Fibroblast of lung (primary cell): Measurements from ENCODE around the gene QDPR. TPM values are rescaled to one million over a fixed set of nuclear protein-coding genes. Genes with fewer than 3 reads are reported as not detected.
"Not testable (repeated sequence)": the region's sequence is repeated elsewhere in the genome, so short reads cannot be mapped to it uniquely, and the experiment has no call there.

Experiments
- DNase-seq, 2 donors: peaks; one replicate each; pipeline versions ENCODE4 v3.0.0 to v3.0.0-alpha.2; 2010; ENCODE audit warnings: low read depth in 2 of 2
- H2AFZ ChIP-seq: 2 replicates; pipeline ENCODE4 v1.5.1; 2012; ENCODE audit warnings: low read length, control low read depth, inconsistent platforms
- H3K27ac ChIP-seq: 2 replicates; pipeline ENCODE4 v1.5.1; 2011; ENCODE audit warnings: low read length, control low read depth; ENCODE audit not compliant: insufficient read depth
- H3K27me3 ChIP-seq: 2 replicates; pipeline ENCODE4 v1.5.1; 2011; ENCODE audit warnings: mild to moderate bottlenecking, low read length; ENCODE audit not compliant: control insufficient read depth, insufficient read depth
- H3K36me3 ChIP-seq: 2 replicates; pipeline ENCODE4 v1.5.1; 2011; ENCODE audit warnings: low read length; ENCODE audit not compliant: control insufficient read depth, insufficient read depth
- H3K4me1 ChIP-seq: 2 replicates; pipeline ENCODE4 v1.5.1; 2011; ENCODE audit warnings: low read length; ENCODE audit not compliant: control insufficient read depth, insufficient read depth; ENCODE audit errors: extremely low read depth
- H3K4me2 ChIP-seq: 2 replicates; pipeline ENCODE4 v1.5.1; 2011; ENCODE audit warnings: low read length, control low read depth; ENCODE audit not compliant: insufficient read depth; ENCODE audit errors: extremely low read depth
- H3K4me3 ChIP-seq, 4 experiments: fragments of 200-600 bp in 1 of 4; sonication (generic) in 1 of 4; replicated peaks in 1 of 4; 2 replicates each; pipeline ENCODE4 v1.5.1; 2011 to 2016; ENCODE audit warnings: low read length in 4 of 4, low read depth in 3 of 4, mild to moderate bottlenecking in 3 of 4, control low read depth in 2 of 4, inconsistent platforms in 1 of 4, mixed read lengths in 1 of 4; ENCODE audit not compliant: insufficient read depth in 1 of 4; ENCODE audit errors: control extremely low read depth in 1 of 4
- H3K79me2 ChIP-seq: 2 replicates; pipeline ENCODE4 v1.5.1; 2012; ENCODE audit warnings: mild to moderate bottlenecking, low read length, inconsistent platforms; ENCODE audit not compliant: control insufficient read depth, insufficient read depth
- H3K9ac ChIP-seq: 2 replicates; pipeline ENCODE4 v1.5.1; 2011; ENCODE audit warnings: mild to moderate bottlenecking, low read length, control low read depth; ENCODE audit not compliant: insufficient read depth
- H3K9me3 ChIP-seq: 2 replicates; pipeline ENCODE4 v1.5.1; 2012; ENCODE audit warnings: low read depth, low read length; ENCODE audit not compliant: control insufficient read depth, insufficient read depth
- H4K20me1 ChIP-seq: 2 replicates; pipeline ENCODE4 v1.5.1; 2011; ENCODE audit warnings: low read length; ENCODE audit not compliant: control insufficient read depth, insufficient read depth; ENCODE audit errors: extremely low read depth
- CTCF ChIP-seq, 2 donors: IDR thresholded peaks in 1 of 2; conservative IDR thresholded peaks in 1 of 2; 1 replicate in 1 of 2; 2 replicates in 1 of 2; pipeline ENCODE4 v1.5.1; 2011 to 2012; ENCODE audit warnings: low read length in 2 of 2, control low read depth in 1 of 2, inconsistent platforms in 1 of 2, low read depth in 1 of 2, mild to moderate bottlenecking in 1 of 2
- EZH2 ChIP-seq: IDR thresholded peaks from 2 replicates; pipeline ENCODE4 v1.5.1; 2012; ENCODE audit warnings: low read length, control low read depth, mild to moderate bottlenecking; ENCODE audit errors: missing control alignments
- polyA plus RNA-seq, 2 donors: library from polyadenylated mRNA; depleted of rRNA in 1 of 2; stranded (reverse) in 1 of 2; unstranded in 1 of 2; fragments of >200 nt; gene quantifications; 2 replicates each; pipeline ENCODE4 v1.2.1, GENCODE V29; 2011 to 2012; ENCODE audit warnings: missing spikeins in 1 of 2
- total RNA-seq: library from RNA; depleted of rRNA; stranded (reverse); fragments of >200 nt; gene quantifications from 2 replicates; pipeline ENCODE4 v1.2.1, GENCODE V29; 2014

Gene QDPR
- total and polyA plus RNA-seq, 2 donors (not counting 1 experiment from before 2014, with no cell fraction given), result 27.4 to 41.4 TPM

GRCh38 chr4:17448689-17449088, 63.2 kb downstream of the QDPR start:
- no peaks in the 10 kb centered on the region for H3K36me3 ChIP-seq
- no peaks in the 10 kb centered on the region for H3K9me3 ChIP-seq
- no peaks in the 10 kb centered on the region for H3K79me2 ChIP-seq
- peak; percentile 73 to 77 for DNase-seq
- no peak overlapping the region for H3K9ac ChIP-seq
- H4K20me1 ChIP-seq, result no peaks in the 10 kb centered on the region
- no peaks in the 10 kb centered on the region for H3K27me3 ChIP-seq
- H3K4me2 ChIP-seq, result no peak overlapping the region
- no peak for TF ChIP-seq EZH2
- no peak for TF ChIP-seq CTCF (conservative IDR thresholded peaks at IDR 0.05 in 1 of 2, IDR thresholded peaks at IDR 0.05 in 1 of 2; ENCODE audit: low read depth in 1 of 2, low read length in 2 of 2)
- H2AFZ ChIP-seq, result no peak overlapping the region
- no peak overlapping the region for H3K4me3 ChIP-seq
- no peak overlapping the region for H3K27ac ChIP-seq
- no peaks in the 10 kb centered on the region for H3K4me1 ChIP-seq

- no peaks in the 10 kb centered on the region for H3K27me3 ChIP-seq
- no peaks in the 10 kb centered on the region for H3K36me3 ChIP-seq
- no peak overlapping the region for H3K27ac ChIP-seq
- H3K4me2 ChIP-seq, result no peak overlapping the region
- H3K9ac ChIP-seq, result no peak overlapping the region
- no peaks in the 10 kb centered on the region for H3K4me1 ChIP-seq
- DNase-seq, result peak; percentile 77 to 83
- no peaks in the 10 kb centered on the region for H3K9me3 ChIP-seq
- H3K79me2 ChIP-seq, result no peaks in the 10 kb centered on the region
- no peaks in the 10 kb centered on the region for H4K20me1 ChIP-seq
- no peak overlapping the region for H3K4me3 ChIP-seq
- H2AFZ ChIP-seq, result no peak overlapping the region
- TF ChIP-seq CTCF (conservative IDR thresholded peaks at IDR 0.05 in 1 of 2, IDR thresholded peaks at IDR 0.05 in 1 of 2; ENCODE audit: low read depth in 1 of 2, low read length in 2 of 2) (peak; percentile 80 to 88), EZH2 (no peak)
Measured at GRCh38 chr4:17447675-17448298, 64.1 kb downstream of the QDPR start.

- no peaks in the 10 kb centered on the region for H3K9me3 ChIP-seq
- no peaks in the 10 kb centered on the region for H3K36me3 ChIP-seq
- no peak overlapping the region for H3K4me2 ChIP-seq
- H3K27ac ChIP-seq, result no peak overlapping the region
- H3K4me3 ChIP-seq, result no peak overlapping the region
- no peaks in the 10 kb centered on the region for H3K4me1 ChIP-seq
- no peak for TF ChIP-seq CTCF (conservative IDR thresholded peaks at IDR 0.05 in 1 of 2, IDR thresholded peaks at IDR 0.05 in 1 of 2; ENCODE audit: low read depth in 1 of 2, low read length in 2 of 2)
- no peak for TF ChIP-seq EZH2
- H3K79me2 ChIP-seq, result no peaks in the 10 kb centered on the region
- H3K9ac ChIP-seq, result no peak overlapping the region
- H3K27me3 ChIP-seq, result no peaks in the 10 kb centered on the region
- no peak overlapping the region for H2AFZ ChIP-seq
- H4K20me1 ChIP-seq, result no peaks in the 10 kb centered on the region
- DNase-seq, result peak in 1 of 2 donors; percentile 95
Measured at GRCh38 chr4:17447056-17447455, 64.8 kb downstream of the QDPR start.

GRCh38 chr4:17442477-17442876, 69.4 kb downstream of the QDPR start:
- not testable (repeated sequence) for H3K4me3 ChIP-seq, H3K27me3 ChIP-seq, H3K36me3 ChIP-seq, H3K4me1 ChIP-seq, H2AFZ ChIP-seq, H3K9me3 ChIP-seq, H3K27ac ChIP-seq, H4K20me1 ChIP-seq, H3K79me2 ChIP-seq, H3K4me2 ChIP-seq, H3K9ac ChIP-seq
- DNase-seq, result peak in 1 of 2 donors; percentile 81
